Left renal pelvis (tissue), 4 donors: ENCODE results near the gene CIP2A. TPM values are rescaled to one million over a fixed set of nuclear protein-coding genes. Genes with fewer than 3 reads are reported as not detected.

ENCODE experiments used
- DNase-seq, 4 donors: peaks; one replicate each; pipeline ENCODE4 v3.0.0-alpha.2; 2013; ENCODE audit warnings: low read depth in 4 of 4, low spot score in 3 of 4
- polyA plus RNA-seq, 4 donors: library from polyadenylated mRNA; unstranded; fragments of 120-200 nt; gene quantifications; one replicate each; pipeline ENCODE4 v1.2.1, GENCODE V29; 2013; ENCODE audit not compliant: insufficient read length in 4 of 4

CIP2A gene
- polyA plus RNA-seq, 4 donors, result 14.6 to 20.9 (median 18.5) TPM

GRCh38 chr3:108512671-108513070 lies 76.6 kb downstream of the CIP2A start:
- DNase-seq, result no peak

- DNase-seq, result no peak
Measured at GRCh38 chr3:108511490-108511889, 77.7 kb downstream of the CIP2A start.

GRCh38 chr3:108511055-108511454 lies 78.2 kb downstream of the CIP2A start:
- no peak for DNase-seq

- no peak for DNase-seq
Measured at GRCh38 chr3:108510496-108510895, 78.7 kb downstream of the CIP2A start, which contains the start of gene MYH15. TSS of gene MYH15 (minus strand) at chr3:108510596. CDS start at chr3:108510530, 66 bp downstream.

GRCh38 chr3:108509871-108510270 lies 79.4 kb downstream of the CIP2A start:
- DNase-seq, result no peak

- DNase-seq, result no peak
Measured at GRCh38 chr3:108509263-108509662, 80.0 kb downstream of the CIP2A start.

GRCh38 chr3:108507902-108508301 lies 81.3 kb downstream of the CIP2A start:
- DNase-seq, result no peak

- DNase-seq, result no peak
Measured at GRCh38 chr3:108505811-108506210, 83.4 kb downstream of the CIP2A start.

GRCh38 chr3:108503722-108504121 lies 85.5 kb downstream of the CIP2A start:
- DNase-seq, result no peak

GRCh38 chr3:108501535-108501934 lies 87.7 kb downstream of the CIP2A start:
- DNase-seq, result no peak

- DNase-seq, result no peak
Measured at GRCh38 chr3:108500728-108501127, 88.5 kb downstream of the CIP2A start.

Other genes starting within 250 kb of the CIP2A start
- gene MYH15, start 78.8 kb downstream of the CIP2A start, polyA plus RNA-seq, result under 1 TPM; 0.26 to 0.49 (median 0.30) TPM
- 10 to 100 TPM; 21.5 to 39.9 (median 33.8) TPM for gene DZIP3, start 284 bp upstream of the CIP2A start, polyA plus RNA-seq
- gene RETNLB, start 168.0 kb upstream of the CIP2A start, polyA plus RNA-seq, result not detected
- under 1 TPM in 1 of 4 donors, not detected in 3; 0.40 TPM for gene TRAT1, start 233.3 kb upstream of the CIP2A start, polyA plus RNA-seq